Measurements from ENCODE around the gene VAV3.

VAV3 gene

DNA sequence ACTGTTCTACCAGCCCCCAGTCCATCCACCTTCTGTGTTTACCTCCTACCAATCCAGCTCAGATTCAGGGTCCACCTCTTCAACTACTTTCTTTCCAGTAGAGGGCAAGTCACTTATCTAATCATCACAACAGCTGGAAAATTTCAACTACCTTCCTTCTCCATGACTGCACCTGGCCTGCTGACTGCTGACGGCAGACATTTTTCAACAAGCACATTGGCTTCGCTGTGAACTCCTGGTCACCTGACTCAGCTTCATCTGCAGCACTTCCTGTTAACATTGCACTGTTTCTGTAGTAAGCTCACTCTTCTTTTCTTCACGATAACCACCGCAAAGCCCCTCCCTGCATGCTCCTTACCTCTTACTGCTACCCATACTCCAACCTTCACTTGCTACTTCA is 418.4 kb downstream of the VAV3 start:
- H3K9ac ChIP-seq, result peak overlapping the region in 3 of 11 experiments; percentile 77 to 81 (median 78); a peak in 6 of 22 replicates

DNA sequence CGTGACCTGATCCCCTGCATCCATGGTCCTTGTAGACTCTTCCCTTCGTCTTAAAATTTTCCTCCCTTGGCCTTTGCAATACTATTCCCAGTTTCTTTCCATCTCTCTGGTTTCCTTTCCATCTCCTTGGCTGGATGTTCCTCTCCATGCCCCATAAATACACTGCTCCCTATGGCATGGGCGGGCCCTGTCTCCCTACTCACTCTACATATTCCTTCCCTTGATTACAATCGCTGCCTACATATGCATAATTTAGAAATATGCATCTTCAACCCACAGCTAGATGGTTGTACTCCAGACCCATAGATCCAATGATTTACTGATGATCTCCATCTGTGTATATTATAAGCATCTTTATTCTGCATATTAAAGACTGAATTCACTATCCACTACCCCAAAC is 419.1 kb downstream of the VAV3 start:
- Histone ChIP-seq H3K9ac (peak overlapping the region in 7 of 11 experiments; percentile 29 to 81 (median 77); a peak in 12 of 22 replicates), H3K27me3 (no peaks in the 10 kb centered on the region), H3K36me3 (no peaks in the 10 kb centered on the region; a peak in 2 of 22 replicates), H3K4me2 (peak overlapping the region; percentile 31 to 90 (median 76); a peak in 20 of 22 replicates), H4K20me1 (no peaks in the 10 kb centered on the region), H3K9me3 (replicated peaks in 1 of 11) (peaks cover 0 to 75% (median 41%) of the 10 kb centered on the region in 11 experiments; a peak in 18 of 22 replicates), H3K4me3 (peak overlapping the region in 3 of 10 experiments; percentile 19 to 52 (median 41); a peak in 4 of 20 replicates), H3K27ac (peak overlapping the region in 9 of 11 experiments; percentile 24 to 92 (median 78); a peak in 17 of 22 replicates), H3K4me1 (peaks cover 43 to 89% (median 67%) of the 10 kb centered on the region in 10 experiments)
- no peak for TF ChIP-seq Cebpa-rat (IDR thresholded peaks at IDR 0.05)

More for the DNA sequence above, 418.4 kb downstream of the VAV3 start:
- H3K27me3 ChIP-seq, result no peaks in the 10 kb centered on the region
- H3K36me3 ChIP-seq, result no peaks in the 10 kb centered on the region; a peak in 2 of 22 replicates
- peak overlapping the region; percentile 29 to 90 (median 76); a peak in 20 of 22 replicates for H3K4me2 ChIP-seq
- peaks cover 0 to 73% (median 43%) of the 10 kb centered on the region in 11 experiments; a peak in 16 of 22 replicates for H3K9me3 ChIP-seq (replicated peaks in 1 of 11)
- H3K27ac ChIP-seq, result peak overlapping the region in 8 of 11 experiments; percentile 53 to 92 (median 82); a peak in 14 of 22 replicates
- H3K4me3 ChIP-seq, result peak overlapping the region in 4 of 10 experiments; percentile 19 to 30 (median 20); a peak in 4 of 20 replicates
- no peaks in the 10 kb centered on the region for H4K20me1 ChIP-seq
- peaks cover 43 to 82% (median 67%) of the 10 kb centered on the region in 10 experiments for H3K4me1 ChIP-seq
- no peak for TF ChIP-seq Cebpa-rat (IDR thresholded peaks at IDR 0.05)

DNA sequence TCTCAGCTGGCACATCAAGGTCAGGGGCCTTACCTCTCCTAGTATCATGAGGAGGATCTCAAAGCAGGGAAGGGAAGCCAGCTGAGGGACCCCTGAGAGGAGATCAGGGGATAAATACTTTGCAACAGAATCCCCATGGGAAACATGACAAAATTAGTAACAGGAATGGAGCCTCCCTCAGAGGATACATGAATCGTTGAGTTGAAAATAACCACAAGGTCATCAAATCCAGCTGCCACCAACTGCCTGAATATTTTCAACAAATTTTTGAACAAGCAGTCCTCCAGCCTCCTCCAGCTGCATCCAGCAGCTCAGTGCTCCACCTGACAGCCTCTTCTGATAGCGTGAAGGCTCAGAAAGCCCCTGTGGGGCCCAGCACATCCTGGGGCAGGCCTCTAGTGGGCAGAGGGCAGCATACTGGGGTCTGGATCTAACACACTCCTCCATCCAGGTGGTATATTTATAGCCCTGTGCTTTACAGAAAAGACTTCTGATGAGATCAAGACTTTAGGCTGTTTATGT is 419.9 kb downstream of the VAV3 start:
- peaks cover 43 to 92% (median 65%) of the 10 kb centered on the region in 10 experiments for H3K4me1 ChIP-seq
- no peaks in the 10 kb centered on the region for H4K20me1 ChIP-seq
- H3K9me3 ChIP-seq (replicated peaks in 1 of 11), result peaks cover 0 to 75% (median 43%) of the 10 kb centered on the region in 11 experiments; a peak in 19 of 22 replicates
- no peaks in the 10 kb centered on the region; a peak in 2 of 22 replicates for H3K36me3 ChIP-seq
- peak overlapping the region in 9 of 11 experiments; percentile 24 to 92 (median 78); a peak in 18 of 22 replicates for H3K27ac ChIP-seq
- H3K9ac ChIP-seq, result peak overlapping the region in 7 of 11 experiments; percentile 45 to 81 (median 77); a peak in 13 of 22 replicates
- peak overlapping the region; percentile 31 to 90 (median 76) for H3K4me2 ChIP-seq
- TF ChIP-seq Cebpa-rat (IDR thresholded peaks at IDR 0.05), result no peak
- no peaks in the 10 kb centered on the region for H3K27me3 ChIP-seq
- H3K4me3 ChIP-seq, result peak overlapping the region in 4 of 10 experiments; percentile 9 to 52 (median 38); a peak in 8 of 20 replicates

DNA sequence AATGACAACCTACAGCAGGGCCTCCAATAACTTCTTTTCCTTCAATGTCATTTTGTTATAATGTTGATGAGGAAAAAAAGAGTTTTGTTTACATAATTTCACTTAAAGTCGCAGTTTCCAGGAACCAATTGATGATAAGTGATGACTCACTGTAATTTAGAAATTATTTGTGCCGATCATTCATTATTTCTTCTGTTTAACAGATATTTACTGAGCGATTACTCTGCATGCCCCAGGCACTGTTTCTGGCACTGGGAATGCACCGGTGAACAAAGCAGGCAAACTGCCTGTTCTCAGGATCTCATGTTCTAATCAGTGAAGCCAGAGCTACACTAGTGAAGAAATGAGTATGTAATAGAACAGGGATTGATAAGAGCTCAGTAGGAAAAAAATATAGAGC is 420.7 kb downstream of the VAV3 start:
- Histone ChIP-seq H3K9me3 (replicated peaks in 1 of 11) (peaks cover 0 to 81% (median 48%) of the 10 kb centered on the region in 11 experiments; a peak in 19 of 22 replicates), H3K27me3 (no peaks in the 10 kb centered on the region), H3K9ac (peak overlapping the region in 7 of 11 experiments; percentile 45 to 81 (median 77); a peak in 13 of 22 replicates), H3K4me3 (peak overlapping the region in 3 of 10 experiments; percentile 34 to 52 (median 41); a peak in 7 of 20 replicates), H3K27ac (peak overlapping the region in 9 of 11 experiments; percentile 24 to 92 (median 78); a peak in 17 of 22 replicates), H3K4me1 (peaks cover 38 to 87% (median 61%) of the 10 kb centered on the region in 10 experiments), H4K20me1 (no peaks in the 10 kb centered on the region), H3K4me2 (peak overlapping the region; percentile 31 to 90 (median 76); a peak in 21 of 22 replicates), H3K36me3 (peaks cover 0 to 4% (median 0%) of the 10 kb centered on the region in 11 experiments; a peak in 2 of 22 replicates)
- no peak for TF ChIP-seq Cebpa-rat (IDR thresholded peaks at IDR 0.05)

DNA sequence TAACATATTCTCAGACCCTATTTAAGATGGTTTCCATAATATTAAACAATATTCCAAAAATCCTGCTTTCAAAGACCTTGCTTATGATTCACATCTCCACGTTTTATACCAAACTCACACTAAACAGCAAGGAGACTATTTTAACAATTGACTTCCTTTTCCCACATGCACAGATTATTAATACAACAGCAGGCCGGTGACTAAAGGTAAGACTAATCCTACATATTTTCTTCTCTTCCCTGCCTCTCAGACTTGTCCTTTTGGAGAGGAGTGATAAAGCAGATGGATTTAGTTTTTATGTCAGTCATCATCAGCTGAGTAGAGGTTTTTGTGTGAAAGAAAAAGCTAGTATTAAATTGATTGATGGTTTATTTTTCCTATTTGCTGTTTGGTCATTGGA is 423.6 kb downstream of the VAV3 start:
- peaks cover 0 to 6% (median 0%) of the 10 kb centered on the region in 11 experiments; a peak in 2 of 22 replicates for H3K36me3 ChIP-seq
- H3K9me3 ChIP-seq (replicated peaks in 1 of 11), result peaks cover 0 to 69% (median 43%) of the 10 kb centered on the region in 11 experiments; a peak in 18 of 22 replicates
- H4K20me1 ChIP-seq, result no peaks in the 10 kb centered on the region
- peaks cover 28 to 77% (median 48%) of the 10 kb centered on the region in 10 experiments for H3K4me1 ChIP-seq
- peak overlapping the region in 1 of 11 experiments; percentile 42; a peak in 3 of 22 replicates for H3K4me2 ChIP-seq
- no peak overlapping the region for H3K27ac ChIP-seq
- H3K9ac ChIP-seq, result no peak overlapping the region
- no peak for TF ChIP-seq Cebpa-rat (IDR thresholded peaks at IDR 0.05)
- no peak overlapping the region for H3K4me3 ChIP-seq
- no peaks in the 10 kb centered on the region for H3K27me3 ChIP-seq

DNA sequence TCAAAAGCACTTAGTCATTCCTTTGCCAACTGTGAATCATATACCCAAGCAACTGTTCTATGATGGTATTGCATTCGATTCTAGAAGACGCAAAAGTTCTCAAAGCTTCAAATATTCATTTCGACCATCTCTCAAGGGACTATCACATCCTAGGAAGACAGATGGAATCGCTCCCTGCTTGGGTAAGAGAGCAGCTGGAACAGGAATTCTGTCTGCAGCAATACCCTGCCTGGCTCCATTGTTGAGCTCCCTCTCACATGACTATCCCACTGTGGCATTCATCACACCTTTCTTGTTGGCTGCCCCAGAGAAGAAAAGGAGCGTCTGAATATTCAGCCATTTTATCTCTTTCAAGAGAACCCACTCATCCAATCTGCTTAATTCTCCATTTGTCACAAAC is 426.5 kb downstream of the VAV3 start:
- Histone ChIP-seq H3K9me3 (replicated peaks in 1 of 11) (peaks cover 0 to 72% (median 49%) of the 10 kb centered on the region in 11 experiments; a peak in 18 of 22 replicates), H3K4me2 (no peak overlapping the region), H3K4me3 (no peak overlapping the region), H3K27ac (no peak overlapping the region), H3K36me3 (peaks cover 0 to 6% (median 0%) of the 10 kb centered on the region in 11 experiments; a peak in 2 of 22 replicates), H4K20me1 (no peaks in the 10 kb centered on the region), H3K9ac (no peak overlapping the region), H3K4me1 (peaks cover 32 to 73% (median 47%) of the 10 kb centered on the region in 10 experiments), H3K27me3 (no peaks in the 10 kb centered on the region)
- TF ChIP-seq Cebpa-rat (IDR thresholded peaks at IDR 0.05), result no peak

DNA sequence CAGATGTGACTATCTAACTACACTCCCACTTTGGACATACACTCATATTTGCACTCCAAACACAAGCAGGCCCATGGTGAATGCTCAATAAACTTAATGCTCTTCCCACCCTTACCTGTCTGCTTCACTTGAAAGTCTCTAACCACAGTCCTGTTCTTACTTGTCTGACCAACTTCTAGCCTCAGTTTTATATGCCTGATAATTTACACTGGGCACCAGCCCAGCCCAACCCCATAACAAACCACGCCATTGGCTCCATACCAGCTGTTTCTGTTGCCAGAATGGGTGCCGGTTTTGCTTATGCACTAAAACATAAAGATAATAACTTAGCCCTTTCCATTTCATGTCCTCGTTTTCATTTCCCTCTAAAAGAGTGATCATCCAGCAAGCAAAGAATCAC is 428.7 kb downstream of the VAV3 start:
- peak overlapping the region; percentile 32 to 85 (median 60); a peak in 18 of 22 replicates for H3K4me2 ChIP-seq
- H3K27me3 ChIP-seq, result no peaks in the 10 kb centered on the region

DNA sequence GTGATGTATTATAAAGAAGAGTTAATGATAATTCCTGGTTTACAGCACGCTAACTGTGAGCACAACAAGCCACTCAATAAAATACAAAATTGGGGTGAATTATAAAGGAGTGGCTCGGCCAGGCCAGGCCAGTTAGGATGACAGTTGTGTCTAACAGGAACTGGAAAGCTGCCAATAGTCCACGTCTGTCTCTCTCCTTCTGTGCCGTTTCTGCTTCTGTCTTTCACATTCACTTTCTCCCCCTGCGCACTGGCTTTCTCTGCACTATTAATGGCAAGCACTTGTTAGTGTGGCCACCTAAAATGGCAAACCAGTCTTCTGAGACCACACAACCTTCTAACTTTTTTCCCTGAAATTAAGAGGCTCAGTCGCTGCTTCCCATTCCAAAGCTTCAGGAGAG is 429.9 kb downstream of the VAV3 start:
- peaks cover 0 to 48% (median 29%) of the 10 kb centered on the region in 11 experiments; a peak in 15 of 22 replicates for H3K9me3 ChIP-seq (replicated peaks in 1 of 11)
- no peak overlapping the region for H3K4me3 ChIP-seq
- peak overlapping the region in 4 of 11 experiments; percentile 26 to 65 (median 58); a peak in 5 of 22 replicates for H3K27ac ChIP-seq
- no peaks in the 10 kb centered on the region for H4K20me1 ChIP-seq
- H3K4me1 ChIP-seq, result peaks cover 49 to 71% (median 61%) of the 10 kb centered on the region in 10 experiments
- H3K9ac ChIP-seq, result no peak overlapping the region
- H3K27me3 ChIP-seq, result no peaks in the 10 kb centered on the region
- H3K36me3 ChIP-seq, result 0 out of 22 replicates have a peak, but pooled peaks cover 0 to 6% (median 0%) of the 10 kb centered on the region in 11 experiments
- no peak for TF ChIP-seq Cebpa-rat (IDR thresholded peaks at IDR 0.05)
- peak overlapping the region; percentile 35 to 85 (median 60) for H3K4me2 ChIP-seq

More for the DNA sequence above, 428.7 kb downstream of the VAV3 start:
- H3K36me3 ChIP-seq, result 0 out of 22 replicates have a peak, but pooled peaks cover 0 to 6% (median 0%) of the 10 kb centered on the region in 11 experiments
- H3K9me3 ChIP-seq (replicated peaks in 1 of 11), result peaks cover 0 to 60% (median 39%) of the 10 kb centered on the region in 11 experiments; a peak in 18 of 22 replicates
- H3K4me3 ChIP-seq, result no peak overlapping the region
- H4K20me1 ChIP-seq, result no peaks in the 10 kb centered on the region
- H3K9ac ChIP-seq, result no peak overlapping the region
- no peak for TF ChIP-seq Cebpa-rat (IDR thresholded peaks at IDR 0.05)
- H3K27ac ChIP-seq, result peak overlapping the region in 4 of 11 experiments; percentile 9 to 56 (median 37); a peak in 6 of 22 replicates
- peaks cover 49 to 70% (median 58%) of the 10 kb centered on the region in 10 experiments for H3K4me1 ChIP-seq

All from BLaER1 treated with 17β-estradiol and CSF1 and Interleukin-3, amounts not matched to agents 10 nM and 100 nM (cell line).